Measurements from ENCODE around the gene PCNX2. TPM values are rescaled to one million over a fixed set of nuclear protein-coding genes. Genes with fewer than 3 reads are reported as not detected.

The PCNX2 gene
- total and polyA plus RNA-seq, 2 of the 8 experiments (the other 6 are each of a cell fraction or from before 2014, with no cell fraction given): 46.1 to 57.6 TPM

DNA sequence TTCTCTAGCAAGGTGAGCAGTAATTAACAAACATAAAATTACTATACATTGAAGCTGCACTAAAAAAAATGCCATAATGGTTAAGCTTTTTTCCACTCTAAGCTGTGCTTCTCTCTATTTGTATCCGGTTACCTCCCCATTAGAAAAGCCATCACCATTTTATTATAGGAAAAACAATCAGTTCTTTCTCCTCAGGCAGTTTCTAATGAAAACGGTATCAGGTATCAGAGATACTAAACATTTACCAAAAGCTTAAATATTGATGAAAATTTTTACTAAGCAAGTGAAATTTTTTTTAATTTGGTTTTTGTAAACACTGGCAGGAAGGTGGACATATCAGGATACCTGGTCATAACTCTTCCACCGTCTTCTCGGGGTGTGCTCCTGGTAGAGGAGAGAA, 330.9 kb downstream of the PCNX2 start:
- Histone ChIP-seq H4K91ac (replicated peaks; ENCODE audit: insufficient read length, low read length) (no peak overlapping the region), H3K27me3 (replicated peaks in 1 of 4; ENCODE audit: control insufficient read depth in 3 of 4, extremely low read depth in 1 of 4, insufficient read depth in 3 of 4, low read length in 3 of 4) (no peaks in the 10 kb centered on the region), H3K23me2 (ENCODE audit: low read depth, low read length) (no peaks in the 10 kb centered on the region), H3K9ac (replicated peaks in 1 of 4; ENCODE audit: extremely low read depth in 1 of 4, low read depth in 3 of 4, low read length in 3 of 4) (no peak overlapping the region), H2BK15ac (ENCODE audit: low read length) (no peak overlapping the region), H3K9me3 (ENCODE audit: insufficient read depth in 2 of 2, low read depth in 1 of 2, low read length in 1 of 2) (no peaks in the 10 kb centered on the region), H3K4me1 (replicated peaks in 1 of 4; ENCODE audit: control insufficient read depth in 3 of 4, insufficient read depth in 4 of 4, low read length in 3 of 4) (no peaks in the 10 kb centered on the region), H3K23ac (ENCODE audit: insufficient read length) (no peak overlapping the region), H4K8ac (ENCODE audit: extremely low read depth, insufficient read depth, low read length) (no peak overlapping the region), H3K14ac (ENCODE audit: insufficient read length) (no peak overlapping the region), H2BK5ac (ENCODE audit: low read depth, low read length) (no peak overlapping the region), H4K5ac (ENCODE audit: insufficient read length, low read depth, low read length) (no peak overlapping the region), H2BK12ac (ENCODE audit: low read depth, low read length) (no peak overlapping the region), H3K79me2 (ENCODE audit: control insufficient read depth in 1 of 2, insufficient read depth in 2 of 2, low read length in 2 of 2) (peaks cover 0 to 41% of the 10 kb centered on the region in 2 experiments; a peak in 2 of 4 replicates), H4K20me1 (replicated peaks in 1 of 2; ENCODE audit: control insufficient read depth in 1 of 2, insufficient read depth in 2 of 2, low read length in 2 of 2) (peaks cover 10 to 11% of the 10 kb centered on the region in 2 experiments), H3K27ac (ENCODE audit: low read depth, low read length) (no peak overlapping the region), H3K4me3 (ENCODE audit: extremely low read depth in 1 of 4, insufficient read depth in 2 of 4, low read depth in 3 of 4, low read length in 4 of 4) (no peak overlapping the region), H3K18ac (ENCODE audit: extremely low read depth, low read length) (no peak overlapping the region), H3K4me2 (ENCODE audit: insufficient read depth in 1 of 2, low read depth in 2 of 2, low read length in 2 of 2) (no peak overlapping the region), H3K4ac (replicated peaks; ENCODE audit: insufficient read length, low read depth, low read length) (no peak overlapping the region), H3K56ac (replicated peaks; ENCODE audit: insufficient read length, low read depth, low read length) (no peak overlapping the region), H2BK20ac (ENCODE audit: low read length) (no peak overlapping the region), H2AFZ (ENCODE audit: low read length) (no peak overlapping the region), H3K36me3 (ENCODE audit: control insufficient read depth in 2 of 4, insufficient read depth in 4 of 4, low read length in 3 of 4) (peaks cover 0 to 26% (median 4%) of the 10 kb centered on the region in 4 experiments; a peak in 3 of 8 replicates), H2BK120ac (replicated peaks; ENCODE audit: low read depth, low read length) (no peak overlapping the region), H2AK5ac (ENCODE audit: low read depth, low read length) (no peak overlapping the region), H3K79me1 (ENCODE audit: low read depth, low read length) (peaks cover 3% of the 10 kb centered on the region)
- 96% methylated on average over 4 of the region's 4 CpGs; no CpG with 5 or more reads in 1 of the 2 experiments for WGBS, 2 experiments (ENCODE audit: extremely low coverage in 1 of 2, insufficient coverage in 1 of 2, insufficient read length in 1 of 2, insufficient replicate concordance in 2 of 2, low coverage in 1 of 2, low lambda C conversion rate in 2 of 2, missing lambda C conversion rate in 1 of 2)
- FAIRE-seq: no peak
- TF ChIP-seq CTBP2 (IDR thresholded peaks at IDR 0.05; ENCODE audit: borderline replicate concordance, insufficient read depth, insufficient read length, low read length) (no peak), TAF1 (IDR thresholded peaks at IDR 0.05; ENCODE audit: low read depth, low read length) (no peak), ATF3 (IDR thresholded peaks at IDR 0.05; ENCODE audit: insufficient read depth, low read depth, low read length) (no peak), CEBPB (IDR thresholded peaks at IDR 0.05; ENCODE audit: low read depth, low read length) (no peak), CREB1 (IDR thresholded peaks at IDR 0.05) (no peak), TAF7 (optimal IDR thresholded peaks at IDR 0.05; ENCODE audit: borderline replicate concordance, low read depth, low read length) (no peak), EZH2 (IDR thresholded peaks at IDR 0.05; ENCODE audit: low read depth, low read length, severe bottlenecking) (no peak), KDM4A (IDR thresholded peaks at IDR 0.05; ENCODE audit: low read depth, low read length, severe bottlenecking) (no peak), TBP (IDR thresholded peaks at IDR 0.05; ENCODE audit: low read depth, low read length) (no peak), MAX (IDR thresholded peaks at IDR 0.05) (no peak)
- TF ChIP-seq, protein P1, sequence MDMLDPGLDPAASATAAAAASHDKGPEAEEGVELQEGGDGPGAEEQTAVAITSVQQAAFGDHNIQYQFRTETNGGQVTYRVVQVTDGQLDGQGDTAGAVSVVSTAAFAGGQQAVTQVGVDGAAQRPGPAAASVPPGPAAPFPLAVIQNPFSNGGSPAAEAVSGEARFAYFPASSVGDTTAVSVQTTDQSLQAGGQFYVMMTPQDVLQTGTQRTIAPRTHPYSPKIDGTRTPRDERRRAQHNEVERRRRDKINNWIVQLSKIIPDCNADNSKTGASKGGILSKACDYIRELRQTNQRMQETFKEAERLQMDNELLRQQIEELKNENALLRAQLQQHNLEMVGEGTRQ (IDR thresholded peaks at IDR 0.05; ENCODE audit: low read length): no peak
- ChIA-PET POLR2A (ENCODE audit: partially characterized antibody) (no interaction called here), CTCF (ENCODE audit: partially characterized antibody) (interaction anchor here (1.3 to 1.6 kb wide), 2 partner anchors 12 to 16 kb away, joined by 3 to 5 read pairs; no protein-coding TSS in a partner anchor)
- no peak for DNase-seq (ENCODE audit: low read depth in 1 of 2, low spot score in 2 of 2)
